Activated B cell treated with CpG ODN at 0.5 μM for 24 hours (primary cell): ENCODE measurements around the gene MYLK. TPM values are rescaled to one million over a fixed set of nuclear protein-coding genes. Genes with fewer than 3 reads are reported as not detected.
A peak's percentile ranks its signal among the peaks of the same experiment; 100 is the strongest.

Source experiments
- ATAC-seq: fragments of 200-7000 bp; cut with Tn5 transposase; one replicate; pipeline ENCODE4 v1.10.0; 2021; ENCODE audit warnings: low read depth, mild to moderate bottlenecking, moderate library complexity
- CTCF ChIA-PET: fragments of 350-600 bp; sonication (Branson Sonifier 250); formaldehyde crosslinking; loops from one replicate; lab custom pipeline; 2021; ENCODE audit warnings: antibody characterized with exemption; lab: Charles Lee
- POLR2A ChIA-PET: fragments of 350-600 bp; sonication (Branson Sonifier 250); formaldehyde crosslinking; loops from one replicate; lab custom pipeline; 2021; ENCODE audit warnings: antibody characterized with exemption; lab: Charles Lee
- DNase-seq: peaks from one replicate; pipeline ENCODE4 v3.0.0; 2022
- H3K27ac Mint-ChIP-seq: one replicate; pipeline ENCODE4 v1.8.0; 2020; ENCODE audit warnings: mixed read lengths
- H3K27me3 Mint-ChIP-seq: one replicate; pipeline ENCODE4 v1.8.0; 2021; ENCODE audit warnings: mixed read lengths
- H3K36me3 Mint-ChIP-seq: one replicate; pipeline ENCODE4 v1.8.0; 2021; ENCODE audit warnings: low read depth, mixed read lengths
- H3K4me1 Mint-ChIP-seq: one replicate; pipeline ENCODE4 v1.8.0; 2021; ENCODE audit warnings: mixed read lengths
- H3K4me3 Mint-ChIP-seq: one replicate; pipeline ENCODE4 v1.8.0; 2020; ENCODE audit warnings: mild to moderate bottlenecking, mixed read lengths
- H3K9me3 Mint-ChIP-seq: one replicate; pipeline ENCODE4 v1.8.0; 2020; ENCODE audit warnings: mixed read lengths
- CTCF ChIP-seq: fragments of 200-600 bp; IDR thresholded peaks from one replicate; pipeline ENCODE4 v1.8.0; 2022; ENCODE audit warnings: antibody characterized with exemption, mild to moderate bottlenecking
- intact Hi-C: fragments of 100-400 bp; cut with micrococcal nuclease; formaldehyde crosslinking; loops from one replicate; pipeline ENCODE4 v1.15.1; 2024
- total RNA-seq: library from RNA; stranded (reverse); gene quantifications from 2 replicates; pipeline ENCODE4 v1.2.3, GENCODE V29; 2022

The MYLK gene
- total RNA-seq, 1 donor from 2014 or later: not detected

DNA sequence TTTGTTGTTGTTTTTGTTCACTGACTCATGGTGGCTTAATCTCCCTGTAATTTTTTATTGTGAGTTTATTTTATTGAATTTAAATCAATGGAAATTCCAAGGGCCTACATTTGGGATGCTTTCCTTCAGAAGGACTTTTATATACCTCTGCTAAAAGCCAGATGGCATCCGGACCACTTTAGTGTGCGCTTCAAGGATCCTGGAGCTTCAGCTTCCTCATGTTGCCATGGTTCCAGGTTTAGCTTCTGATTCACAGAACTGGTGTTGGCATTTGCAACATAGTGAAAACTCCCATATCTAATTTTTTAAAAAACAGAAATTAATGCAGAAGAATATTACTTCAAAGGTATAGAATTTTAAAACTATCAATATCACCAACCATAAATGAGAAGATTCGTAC is 290.8 kb downstream of the MYLK start:
- Mint-ChIP-seq H3K9me3 (peaks cover 22% of the 10 kb centered on the region), H3K27me3 (no peaks in the 10 kb centered on the region), H3K4me3 (no peak overlapping the region), H3K36me3 (peaks cover 47% of the 10 kb centered on the region), H3K4me1 (no peaks in the 10 kb centered on the region), H3K27ac (no peak overlapping the region)
- no peak for TF ChIP-seq CTCF
- POLR2A ChIA-PET: no interaction called here
- DNase-seq (no peak), ATAC-seq (no peak)
- CTCF ChIA-PET: no interaction called here
- intact Hi-C loops: no loop called here

GRCh38 chr3:123590685-123591450 is 293.3 kb downstream of the MYLK start:
- Mint-ChIP-seq H3K4me1 (no peaks in the 10 kb centered on the region), H3K9me3 (peaks cover 25% of the 10 kb centered on the region), H3K4me3 (no peak overlapping the region), H3K36me3 (peaks cover 49% of the 10 kb centered on the region), H3K27ac (no peak overlapping the region), H3K27me3 (no peaks in the 10 kb centered on the region)
- POLR2A ChIA-PET: interaction anchor here (0.6 to 0.7 kb wide), 2 partner anchors 819 to 1138 kb away, joined by 3 read pairs; no protein-coding TSS in a partner anchor
- no peak for ATAC-seq
- TF ChIP-seq CTCF: no peak
- no peak for DNase-seq
- intact Hi-C loops: no loop called here
- CTCF ChIA-PET: no interaction called here

- intact Hi-C loops: loop anchor here (5.0 to 10.0 kb wide), 7 partner anchors 377 to 1923 kb away; partner anchors contain the start of genes CCDC14, GOLGB1, HCLS1 and HEG1
- DNase-seq: no peak
- Mint-ChIP-seq H3K27me3 (no peaks in the 10 kb centered on the region), H3K4me1 (peaks cover 21% of the 10 kb centered on the region), H3K4me3 (peak overlapping the region; percentile 32), H3K9me3 (peaks cover 25% of the 10 kb centered on the region), H3K36me3 (peaks cover 48% of the 10 kb centered on the region), H3K27ac (no peak overlapping the region)
- ATAC-seq: no peak
- no peak for TF ChIP-seq CTCF
- CTCF ChIA-PET: interaction anchor here (1.2 kb wide), 1 partner anchor 11 kb away, joined by 3 read pairs; no protein-coding TSS in a partner anchor
- POLR2A ChIA-PET: interaction anchor here (1.4 kb wide), 1 partner anchor 31 kb away, joined by 6 read pairs; no protein-coding TSS in a partner anchor
Measured at GRCh38 chr3:123587401-123587800, 296.7 kb downstream of the MYLK start.

GRCh38 chr3:123586968-123587367 is 297.2 kb downstream of the MYLK start:
- H3K27me3 Mint-ChIP-seq: no peaks in the 10 kb centered on the region
- ATAC-seq (no peak), DNase-seq (no peak)
- peaks cover 46% of the 10 kb centered on the region for H3K36me3 Mint-ChIP-seq
- TF ChIP-seq CTCF: no peak
- no peak overlapping the region for H3K4me3 Mint-ChIP-seq
- intact Hi-C loops: loop anchor here (5.0 to 10.0 kb wide), 7 partner anchors 378 to 1922 kb away; partner anchors contain the start of genes CCDC14, GOLGB1, HCLS1 and HEG1
- H3K27ac Mint-ChIP-seq: no peak overlapping the region
- peaks cover 23% of the 10 kb centered on the region for H3K4me1 Mint-ChIP-seq
- H3K9me3 Mint-ChIP-seq: peaks cover 22% of the 10 kb centered on the region
- POLR2A ChIA-PET: interaction anchor here (1.4 kb wide), 1 partner anchor 31 kb away, joined by 6 read pairs; no protein-coding TSS in a partner anchor
- CTCF ChIA-PET: interaction anchor here (1.2 kb wide), 1 partner anchor 10 kb away, joined by 3 read pairs; no protein-coding TSS in a partner anchor

- no peak for TF ChIP-seq CTCF
- CTCF ChIA-PET: interaction anchor here (1.0 kb wide), 1 partner anchor 56 kb away, joined by 4 read pairs; no protein-coding TSS in a partner anchor
- ATAC-seq (no peak), DNase-seq (no peak)
- H3K27me3 Mint-ChIP-seq: no peaks in the 10 kb centered on the region
- POLR2A ChIA-PET: interaction anchor here (0.9 to 2.4 kb wide), 7 partner anchors 9 to 32 kb away, joined by 3 to 13 read pairs (median 3); no protein-coding TSS in a partner anchor
- intact Hi-C loops: loop anchor here (5.0 to 10.0 kb wide), 7 partner anchors 379 to 1921 kb away; partner anchors contain the start of genes CCDC14, GOLGB1, HCLS1 and HEG1
- peaks cover 17% of the 10 kb centered on the region for H3K9me3 Mint-ChIP-seq
- H3K4me3 Mint-ChIP-seq: no peak overlapping the region
- H3K4me1 Mint-ChIP-seq: peaks cover 25% of the 10 kb centered on the region
- H3K27ac Mint-ChIP-seq: no peak overlapping the region
- peaks cover 46% of the 10 kb centered on the region for H3K36me3 Mint-ChIP-seq
Measured at GRCh38 chr3:123586131-123586530, 298.0 kb downstream of the MYLK start.
